Neuron (in vitro differentiated cells): ENCODE measurements around the gene PDLIM4.

Experiments
- H2AFZ ChIP-seq: one replicate; pipeline ENCODE4 v1.6.1; 2013; ENCODE audit warnings: low read depth, mild to moderate bottlenecking, inconsistent platforms, low read length, moderate library complexity
- H3K27me3 ChIP-seq: one replicate; pipeline ENCODE4 v1.6.1; 2013; ENCODE audit warnings: low read length; ENCODE audit not compliant: insufficient read depth
- H3K36me3 ChIP-seq: one replicate; pipeline ENCODE4 v1.6.1; 2013; ENCODE audit warnings: low read length; ENCODE audit not compliant: insufficient read depth
- H3K4me1 ChIP-seq: one replicate; pipeline ENCODE4 v1.6.1; 2013; ENCODE audit warnings: low read length; ENCODE audit not compliant: insufficient read depth
- H3K4me3 ChIP-seq: 2 replicates; pipeline ENCODE4 v1.5.1; 2013; ENCODE audit warnings: mild to moderate bottlenecking, low read length, moderate library complexity
- H3K9me3 ChIP-seq: one replicate; pipeline ENCODE4 v1.6.1; 2013; ENCODE audit warnings: low read length

Gene PDLIM4

DNA sequence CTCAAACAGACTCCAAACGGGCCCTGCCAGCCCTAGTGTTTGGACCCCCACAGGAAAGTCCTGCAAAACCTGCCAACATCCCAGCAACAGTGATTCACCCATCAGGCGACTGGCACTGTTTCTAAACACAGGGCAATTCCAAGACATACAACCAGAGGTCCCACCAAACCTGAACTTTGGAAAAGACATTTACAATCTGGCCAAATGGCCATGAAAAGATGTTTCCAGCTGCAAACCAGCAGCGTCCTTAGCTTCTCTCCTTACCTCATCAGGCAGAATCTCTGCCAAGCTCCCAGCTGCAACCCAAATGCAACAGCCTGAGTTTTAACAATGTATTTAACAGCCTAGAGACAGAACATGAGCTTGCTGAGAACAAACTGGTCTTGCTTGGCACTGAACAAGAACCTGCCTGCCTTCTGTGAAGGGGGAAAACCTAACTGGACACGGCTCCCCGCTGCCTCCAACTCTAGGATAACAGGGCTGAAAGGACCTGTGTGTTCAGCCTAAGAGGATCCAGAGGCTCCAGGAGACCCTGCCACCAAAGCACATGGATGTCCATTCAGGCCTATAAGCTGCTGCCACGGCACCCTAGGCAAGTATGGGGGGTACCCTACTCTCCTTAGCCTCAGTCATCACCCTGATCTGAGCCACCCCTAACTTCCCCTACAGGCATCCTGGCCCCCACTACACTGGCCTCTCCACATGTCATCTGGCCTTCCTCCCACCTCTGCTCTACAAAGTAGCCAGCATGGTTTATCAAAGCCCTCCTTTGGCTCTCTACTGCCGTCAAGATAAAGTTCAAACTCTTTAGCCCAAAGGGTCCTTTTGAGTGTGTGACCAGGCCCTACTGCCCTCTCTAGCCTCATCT, 35.5 kb upstream of the PDLIM4 start:
- H3K36me3 ChIP-seq = no peaks in the 10 kb centered on the region
- H3K4me3 ChIP-seq = no peak overlapping the region
- peaks cover 2% of the 10 kb centered on the region for H3K4me1 ChIP-seq
- H2AFZ ChIP-seq = no peak overlapping the region
- H3K27me3 ChIP-seq = peaks cover 42% of the 10 kb centered on the region
- no peaks in the 10 kb centered on the region for H3K9me3 ChIP-seq

DNA sequence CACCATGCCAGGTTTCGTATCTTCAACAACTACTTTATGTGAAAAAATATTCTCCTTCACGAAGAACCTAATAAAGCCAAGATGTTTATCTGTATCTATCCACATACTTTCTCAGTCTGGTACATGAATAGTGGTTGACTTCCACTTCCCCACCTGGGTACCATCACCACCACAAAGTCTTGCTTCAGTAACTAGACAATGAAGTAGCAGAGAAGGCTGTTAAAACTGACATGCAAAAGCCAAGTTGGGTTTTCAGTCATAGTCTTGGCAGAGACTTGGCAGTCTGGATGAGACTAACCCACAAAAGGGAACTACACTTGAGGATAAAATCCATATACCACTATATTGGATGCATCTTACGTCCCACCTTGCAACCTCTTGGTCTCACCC, 34.9 kb upstream of the PDLIM4 start:
- Histone ChIP-seq H3K9me3 (no peaks in the 10 kb centered on the region), H3K4me1 (peaks cover 6% of the 10 kb centered on the region), H3K36me3 (no peaks in the 10 kb centered on the region), H3K27me3 (peaks cover 46% of the 10 kb centered on the region), H3K4me3 (no peak overlapping the region), H2AFZ (no peak overlapping the region)

DNA sequence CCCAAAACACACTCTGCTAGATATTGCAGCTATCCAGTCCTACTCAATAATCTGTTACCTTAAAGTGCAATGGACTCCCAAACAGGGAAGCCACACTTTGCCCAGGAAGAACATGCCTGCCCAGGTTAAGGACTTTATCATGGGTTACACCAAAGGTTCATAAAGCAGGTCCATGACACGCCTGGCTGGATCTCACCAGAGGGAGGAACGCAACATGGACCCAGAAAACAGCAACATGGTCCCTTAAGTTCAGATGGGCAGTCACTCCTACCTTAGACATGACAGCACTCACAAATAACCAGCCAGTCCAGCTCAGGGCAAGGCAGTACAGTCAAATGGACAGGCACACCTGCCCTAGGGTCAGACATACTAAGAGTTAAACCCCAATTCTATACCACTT, 33.6 kb upstream of the PDLIM4 start:
- H3K36me3 ChIP-seq = no peaks in the 10 kb centered on the region
- H3K4me3 ChIP-seq = no peak overlapping the region
- peaks cover 6% of the 10 kb centered on the region for H3K4me1 ChIP-seq
- H3K27me3 ChIP-seq = peaks cover 41% of the 10 kb centered on the region
- no peaks in the 10 kb centered on the region for H3K9me3 ChIP-seq
- H2AFZ ChIP-seq = no peak overlapping the region

DNA sequence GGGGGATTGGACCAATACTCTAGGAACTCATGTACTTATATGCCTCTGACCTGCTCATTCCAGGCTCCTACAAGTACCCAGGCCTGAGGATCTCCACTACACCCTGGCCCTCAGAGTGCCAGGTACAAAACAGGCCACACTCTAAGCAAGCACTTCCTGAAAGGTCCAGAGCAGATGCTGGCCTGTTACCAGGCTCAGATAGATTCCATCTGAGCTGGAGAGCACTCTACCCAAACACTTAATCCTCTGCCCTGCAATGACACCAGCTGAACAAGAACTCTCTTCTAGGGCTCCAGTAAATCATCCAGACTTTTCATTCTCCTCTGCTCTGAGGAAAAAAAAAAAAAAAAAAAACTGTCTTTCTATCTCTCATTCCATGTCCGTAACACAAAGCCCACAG, 32.8 kb upstream of the PDLIM4 start:
- no peaks in the 10 kb centered on the region for H3K9me3 ChIP-seq
- H2AFZ ChIP-seq = no peak overlapping the region
- no peak overlapping the region for H3K4me3 ChIP-seq
- peaks cover 6% of the 10 kb centered on the region for H3K4me1 ChIP-seq
- no peaks in the 10 kb centered on the region for H3K36me3 ChIP-seq
- peaks cover 46% of the 10 kb centered on the region for H3K27me3 ChIP-seq

DNA sequence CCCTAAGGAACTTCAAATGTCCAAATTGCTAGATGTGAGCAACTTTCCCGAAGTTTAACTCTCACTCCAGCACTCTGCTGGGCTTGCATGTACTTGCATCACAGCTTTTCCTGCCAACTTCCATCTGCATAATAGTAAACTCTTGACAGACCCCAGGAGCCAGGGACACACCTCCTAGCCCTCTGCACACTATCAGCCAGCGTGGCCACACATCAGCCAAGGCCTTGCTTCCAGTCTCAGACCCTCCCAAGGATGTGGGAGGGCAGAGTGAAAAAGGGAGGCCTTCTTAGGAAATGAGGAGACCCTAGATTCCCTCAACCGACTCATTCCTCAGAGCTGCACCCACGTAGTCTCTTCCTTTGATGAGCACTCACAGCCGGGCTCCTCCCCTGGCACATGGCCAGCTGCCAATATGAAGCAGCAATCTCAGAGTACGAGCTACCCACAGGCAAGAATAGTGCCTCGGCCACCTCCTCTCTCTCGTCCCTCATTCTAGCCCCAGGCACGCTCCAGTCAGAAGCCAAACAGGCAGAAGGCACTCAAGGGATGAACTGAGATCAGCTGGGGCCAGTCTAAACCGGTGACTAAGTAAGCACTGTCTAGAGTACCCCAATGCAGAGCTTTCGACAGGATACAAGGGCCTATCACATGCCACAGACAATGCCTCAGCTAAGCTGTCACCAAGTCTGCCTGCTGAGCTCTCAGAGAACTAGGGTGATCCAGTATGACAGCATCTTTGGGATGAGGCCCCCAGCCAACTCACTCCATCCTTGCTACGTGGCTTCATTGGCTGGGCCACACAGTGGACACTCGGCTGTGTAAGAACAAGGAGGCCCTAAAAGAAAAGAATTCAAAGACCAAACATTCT, 32.1 kb upstream of the PDLIM4 start:
- Histone ChIP-seq H3K27me3 (peaks cover 47% of the 10 kb centered on the region), H3K9me3 (no peaks in the 10 kb centered on the region), H3K4me3 (no peak overlapping the region), H3K4me1 (peaks cover 6% of the 10 kb centered on the region), H3K36me3 (no peaks in the 10 kb centered on the region), H2AFZ (no peak overlapping the region)

DNA sequence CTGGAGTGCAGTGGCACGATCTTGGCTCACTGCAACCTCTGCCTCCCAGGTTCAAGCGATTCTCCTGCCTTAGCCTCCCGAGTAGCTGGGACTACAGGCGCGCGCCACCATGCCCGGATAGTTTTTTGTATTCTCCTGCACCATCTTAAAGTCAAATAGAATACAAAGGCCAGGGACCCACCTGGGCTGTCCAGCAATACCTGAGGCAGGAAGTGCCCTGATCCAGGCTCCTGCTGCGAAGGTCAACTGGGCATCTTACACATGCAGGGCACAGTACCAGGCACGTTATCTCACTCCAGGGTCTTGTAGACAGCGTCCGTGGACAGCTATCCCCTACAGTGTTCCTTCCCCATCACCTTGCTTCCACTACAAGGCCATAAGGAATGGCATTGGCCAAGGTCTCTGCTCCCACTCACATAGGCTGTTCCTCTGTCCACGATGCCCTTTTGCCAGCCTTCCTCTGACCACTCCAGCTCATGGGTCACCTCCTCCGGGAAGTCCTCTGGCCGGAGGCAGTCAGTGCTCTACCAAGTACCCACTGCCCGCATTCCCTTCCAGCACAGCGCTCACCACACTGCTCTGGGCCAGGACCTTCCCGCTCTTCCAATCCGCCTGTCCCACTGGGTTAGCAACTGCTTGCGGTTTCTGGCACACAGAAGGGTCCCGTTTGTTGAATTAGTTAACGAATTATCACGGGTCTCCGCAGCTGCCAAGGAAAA, 30.8 kb upstream of the PDLIM4 start:
- Histone ChIP-seq H3K36me3 (no peaks in the 10 kb centered on the region), H3K9me3 (no peaks in the 10 kb centered on the region), H3K27me3 (peaks cover 49% of the 10 kb centered on the region), H3K4me3 (peak overlapping the region; percentile 54), H2AFZ (peak overlapping the region; percentile 100), H3K4me1 (peaks cover 6% of the 10 kb centered on the region)

DNA sequence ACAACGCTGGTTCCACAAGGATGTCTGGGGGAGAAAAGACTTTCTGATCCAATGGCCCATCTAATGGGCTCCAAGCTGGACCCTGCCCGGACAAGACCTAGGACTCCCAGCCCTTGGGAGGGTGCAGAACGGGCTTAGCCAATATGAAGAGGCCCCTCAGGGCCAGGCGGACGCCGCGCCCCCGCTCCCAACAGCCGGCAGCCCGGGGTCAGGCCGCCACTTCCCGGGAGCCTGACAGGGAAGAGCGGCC, 30.3 kb upstream of the PDLIM4 start:
- Histone ChIP-seq H3K36me3 (no peaks in the 10 kb centered on the region), H3K4me1 (peaks cover 6% of the 10 kb centered on the region), H3K9me3 (no peaks in the 10 kb centered on the region), H2AFZ (peak overlapping the region; percentile 100), H3K27me3 (peaks cover 45% of the 10 kb centered on the region), H3K4me3 (peak overlapping the region; percentile 54)

DNA sequence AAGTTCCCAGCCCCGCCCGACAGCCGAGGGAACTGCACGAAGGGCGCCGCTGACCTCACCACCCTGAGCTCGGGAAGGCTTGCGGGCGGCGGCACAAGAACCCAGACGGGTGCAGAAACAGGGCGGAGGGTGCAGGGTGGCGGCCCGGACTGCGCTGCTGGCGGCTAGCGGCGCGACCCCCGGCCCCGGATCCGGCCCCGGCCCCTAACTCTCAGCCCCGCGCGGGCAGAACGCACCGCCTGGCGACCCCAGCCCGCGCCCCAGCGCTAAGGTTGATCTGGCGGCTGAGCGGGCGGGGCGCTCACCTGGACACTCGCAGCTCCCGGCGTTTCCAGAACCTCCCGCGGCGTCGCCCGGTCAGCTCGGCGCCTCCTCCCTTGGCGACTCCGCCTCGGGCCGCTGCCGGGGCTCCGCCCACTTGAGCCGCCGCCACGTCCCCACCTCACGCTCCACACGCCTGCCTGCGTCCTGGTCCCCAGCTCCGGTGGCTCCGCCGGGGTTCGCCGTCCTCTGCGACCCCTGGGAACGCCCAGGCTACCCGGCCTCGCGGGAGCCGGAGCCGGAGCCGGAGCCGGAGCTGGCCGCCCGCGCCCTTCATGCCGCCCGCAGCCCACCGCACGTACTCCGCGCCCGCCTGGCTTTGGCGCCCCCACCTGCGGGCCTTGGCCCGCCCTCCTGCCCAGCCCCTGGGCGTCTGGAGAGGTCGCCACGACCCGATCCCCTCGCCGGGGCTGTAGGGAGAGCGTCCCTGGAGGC, 29.8 kb upstream of the PDLIM4 start, which contains the start of gene P4HA2:
Gene P4HA2, minus strand, starts transcription at position 369 of the 756 bp plus-strand sequence. CDS start 9,227 bp downstream, outside the sequence.
- no peaks in the 10 kb centered on the region for H3K36me3 ChIP-seq
- H2AFZ ChIP-seq = peak within 1 kb of the TSS; percentile 100

DNA sequence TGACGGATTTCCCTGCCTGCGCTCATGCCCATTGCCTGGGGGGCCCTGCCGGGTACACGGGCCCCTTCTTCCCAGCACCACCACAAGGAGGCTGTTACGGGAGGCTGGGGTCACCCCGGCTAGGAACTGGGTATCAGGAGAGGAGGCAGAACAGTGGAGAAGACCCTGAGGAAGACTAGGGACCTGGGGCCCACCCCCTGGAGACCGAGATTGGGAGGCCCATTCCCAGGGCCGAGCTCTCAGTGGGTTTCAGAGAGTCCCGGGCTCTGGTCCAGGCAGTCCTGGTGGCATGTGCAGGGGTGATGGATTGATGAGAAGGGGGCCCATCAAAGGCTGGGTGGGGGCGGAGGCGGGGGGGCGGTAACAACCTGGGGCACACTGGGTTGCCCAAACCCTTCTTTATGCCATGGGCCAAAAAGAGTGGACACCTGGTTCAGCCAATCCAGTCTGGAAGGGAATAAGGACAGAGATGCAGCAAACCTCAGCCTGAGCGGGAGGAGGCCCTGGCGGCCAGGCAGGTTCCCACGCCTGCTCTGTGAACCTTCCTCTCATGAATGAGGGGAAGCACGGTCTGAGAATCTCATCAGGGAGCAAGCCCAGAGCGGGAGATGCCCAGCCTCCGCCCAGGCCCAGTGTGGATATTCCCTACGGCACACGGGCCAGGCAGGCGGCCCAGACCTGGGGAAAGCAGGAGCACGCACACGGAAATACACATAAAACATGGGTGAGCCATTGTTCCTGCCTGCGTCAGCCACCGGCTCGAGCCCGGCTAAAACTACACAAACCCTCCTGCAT, 29.1 kb upstream of the PDLIM4 start:
- Histone ChIP-seq H3K4me1 (peaks cover 6% of the 10 kb centered on the region), H3K36me3 (no peaks in the 10 kb centered on the region), H3K27me3 (peaks cover 48% of the 10 kb centered on the region), H3K4me3 (peak overlapping the region; percentile 54), H3K9me3 (no peaks in the 10 kb centered on the region), H2AFZ (peak overlapping the region; percentile 100)

More for the DNA sequence above, 29.8 kb upstream of the PDLIM4 start, which contains the start of gene P4HA2:
- Histone ChIP-seq H3K27me3 (peaks cover 44% of the 10 kb centered on the region), H3K9me3 (no peaks in the 10 kb centered on the region), H3K4me1 (peaks cover 6% of the 10 kb centered on the region), H3K4me3 (peak within 1 kb of the TSS; percentile 54)

DNA sequence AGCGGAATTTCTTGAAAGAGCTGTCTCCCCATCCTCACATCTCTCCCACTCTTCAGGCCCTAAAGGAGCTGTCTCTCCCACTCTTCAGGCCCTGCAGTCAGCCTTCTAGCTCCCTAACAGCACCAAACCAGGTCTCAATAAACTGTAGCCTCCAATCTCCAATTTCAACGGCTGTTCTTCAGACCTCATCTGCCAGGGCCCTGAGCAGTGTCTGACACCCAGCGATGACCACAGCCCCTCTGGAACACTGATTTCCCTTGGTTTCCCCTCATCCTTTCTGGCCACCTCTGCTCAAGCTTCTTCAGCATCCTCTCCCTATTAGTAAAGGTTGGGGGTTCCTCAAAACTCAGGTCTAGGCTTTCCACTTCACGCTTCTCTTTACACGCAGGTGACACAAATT, 28.3 kb upstream of the PDLIM4 start:
- Histone ChIP-seq H3K4me3 (no peak overlapping the region), H3K4me1 (peaks cover 6% of the 10 kb centered on the region), H2AFZ (no peak overlapping the region), H3K27me3 (peaks cover 48% of the 10 kb centered on the region), H3K9me3 (no peaks in the 10 kb centered on the region), H3K36me3 (no peaks in the 10 kb centered on the region)

DNA sequence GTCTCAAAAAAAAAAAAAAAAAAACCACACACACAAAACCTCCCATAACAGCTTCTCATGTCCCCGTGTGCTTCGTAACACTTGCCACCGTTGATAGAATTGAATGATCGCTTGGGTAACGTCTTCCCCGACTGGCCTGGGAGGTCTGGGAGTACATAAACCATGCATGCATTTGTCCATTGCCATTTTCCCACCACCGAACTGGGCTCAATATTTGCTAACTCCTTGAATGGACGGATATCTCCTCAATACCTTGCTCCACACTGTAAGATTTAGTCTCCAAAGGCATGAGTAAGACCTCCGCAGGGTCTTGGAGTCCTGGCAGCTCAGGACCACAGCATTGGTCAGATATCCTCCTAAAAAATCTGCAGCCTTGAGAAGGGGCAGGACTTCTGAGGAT, 26.6 kb upstream of the PDLIM4 start:
- Histone ChIP-seq H3K36me3 (no peaks in the 10 kb centered on the region), H3K4me3 (no peak overlapping the region), H3K9me3 (no peaks in the 10 kb centered on the region), H2AFZ (no peak overlapping the region), H3K27me3 (peaks cover 32% of the 10 kb centered on the region), H3K4me1 (peaks cover 6% of the 10 kb centered on the region)

DNA sequence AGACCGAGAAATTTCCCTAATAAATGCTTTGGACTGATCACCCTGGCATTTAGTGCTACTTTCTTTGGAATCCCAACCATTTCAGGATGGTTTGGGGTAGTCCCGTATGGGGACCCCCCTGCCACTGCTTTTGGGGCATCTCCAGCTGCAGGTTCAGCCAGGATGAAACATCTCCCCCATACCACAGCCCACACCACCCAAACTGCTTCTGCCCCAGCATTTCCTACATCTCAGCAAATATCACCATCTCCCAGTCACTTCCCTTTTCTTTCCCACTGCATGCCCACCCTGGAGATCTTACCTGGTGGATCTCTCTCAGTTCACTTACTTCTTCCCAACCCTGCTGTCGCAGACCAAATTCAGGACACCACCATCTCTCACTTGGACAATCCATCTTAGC, 25.0 kb upstream of the PDLIM4 start:
- Histone ChIP-seq H3K9me3 (no peaks in the 10 kb centered on the region), H3K27me3 (peaks cover 18% of the 10 kb centered on the region), H3K4me1 (no peaks in the 10 kb centered on the region), H2AFZ (no peak overlapping the region), H3K36me3 (no peaks in the 10 kb centered on the region), H3K4me3 (no peak overlapping the region)
